GM12801 (cell line): Measurements from ENCODE around the gene HIGD1A.

ENCODE experiments used
- CTCF ChIP-seq: IDR thresholded peaks from one replicate; pipeline ENCODE4 v1.5.1; 2011; ENCODE audit warnings: control low read depth; ENCODE audit not compliant: insufficient read length; ENCODE audit errors: extremely low read depth

Gene HIGD1A

GRCh38 chr3:42743204-42743995 lies 60.9 kb downstream of the HIGD1A start:
- no peak for TF ChIP-seq CTCF

- TF ChIP-seq CTCF = no peak
Observed at GRCh38 chr3:42742688-42743087, 61.6 kb downstream of the HIGD1A start.

DNA sequence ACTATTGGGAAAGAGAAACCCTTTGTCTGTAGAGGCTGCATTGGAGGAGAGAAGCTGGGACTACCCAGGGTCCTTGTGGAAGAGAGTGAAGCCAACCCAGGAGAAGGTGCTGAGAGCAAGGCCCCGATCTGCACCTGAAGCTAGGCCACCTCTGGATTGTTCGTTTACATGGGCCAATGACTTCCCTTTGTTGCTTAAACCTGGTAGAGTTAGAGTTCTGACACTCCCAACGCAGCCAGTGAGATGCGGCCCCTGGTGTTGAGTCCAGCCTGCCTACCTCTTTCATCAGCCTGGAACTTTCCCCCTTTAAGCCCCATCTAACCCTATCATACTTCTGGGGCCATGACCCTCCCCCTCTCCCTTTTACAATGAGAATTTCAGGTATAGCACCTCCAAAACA lies 62.0 kb downstream of the HIGD1A start:
- no peak for TF ChIP-seq CTCF

DNA sequence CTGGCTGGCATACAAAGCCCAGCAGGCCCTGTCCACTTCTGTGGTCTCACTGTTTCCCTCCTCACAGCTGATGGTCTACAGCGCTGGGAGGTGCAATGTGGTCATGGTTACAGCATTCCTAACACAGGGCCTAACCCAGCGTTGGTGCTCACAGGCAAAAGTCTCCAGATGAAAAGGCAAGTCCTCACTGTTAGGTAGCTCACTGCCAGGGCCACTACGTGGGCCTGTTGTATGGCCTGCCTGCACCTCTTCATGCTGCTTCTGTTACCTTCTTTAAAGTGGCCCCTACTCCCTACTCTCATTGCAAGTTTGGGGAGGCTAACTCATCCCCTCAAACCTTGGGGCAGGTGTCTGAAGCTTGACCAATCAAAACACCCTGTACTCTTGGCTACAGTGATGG lies 62.5 kb downstream of the HIGD1A start:
- TF ChIP-seq CTCF = no peak

DNA sequence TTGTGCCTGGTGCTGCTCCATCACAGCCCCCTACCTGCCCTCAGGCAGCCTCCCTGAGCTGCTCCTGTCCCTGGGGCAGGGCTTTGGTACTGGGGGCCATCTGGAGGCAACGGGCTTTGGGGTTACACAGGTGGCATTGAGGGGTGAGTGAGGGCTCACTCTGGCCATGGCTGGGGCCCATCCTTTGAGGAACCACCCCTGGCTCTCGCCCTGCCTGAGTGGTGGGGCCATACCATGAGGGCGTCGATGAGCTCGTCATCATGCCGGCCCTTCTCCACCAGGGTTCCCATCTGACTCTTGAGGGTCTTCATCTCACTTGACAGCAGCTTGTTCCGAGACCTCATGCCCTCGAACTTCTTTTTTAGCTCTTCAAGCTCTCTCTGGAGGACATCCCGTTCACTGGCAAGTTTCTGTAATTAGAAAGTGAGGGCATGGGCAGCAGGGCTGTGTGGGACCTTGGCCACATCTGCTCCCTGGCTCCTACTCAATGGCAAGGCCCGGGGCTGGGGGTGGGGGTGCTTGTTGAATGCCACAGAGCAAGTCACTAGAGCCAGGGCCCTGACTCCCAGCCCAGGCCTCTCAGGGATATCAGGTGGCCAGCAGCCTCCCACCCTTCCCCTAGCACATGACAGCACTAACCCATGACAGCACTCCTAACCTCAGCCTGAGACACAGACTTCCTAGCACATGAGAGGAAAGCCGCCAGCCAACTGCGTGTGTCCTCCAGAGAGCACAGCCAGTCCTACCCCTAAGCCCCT lies 64.7 kb downstream of the HIGD1A start:
- TF ChIP-seq CTCF = no peak

- TF ChIP-seq CTCF = no peak
Observed at GRCh38 chr3:42736531-42736930, 67.8 kb downstream of the HIGD1A start.

- TF ChIP-seq CTCF = no peak
Observed at GRCh38 chr3:42736081-42736480, 68.2 kb downstream of the HIGD1A start.
